HEK293 (cell line): ENCODE measurements around the gene KRTAP2-3.

Experiments
- CTCF ChIP-seq: fragments of 450-650 bp; formaldehyde crosslinking; IDR thresholded peaks from 2 replicates; pipeline ENCODE4 v1.5.1; 2016; ENCODE audit warnings: missing biosample characterization, missing genetic modification characterization
- KLF8 ChIP-seq: fragments of 450-650 bp; formaldehyde crosslinking; IDR thresholded peaks from 2 replicates; pipeline ENCODE4 v1.5.1; 2016; ENCODE audit warnings: missing biosample characterization, missing genetic modification characterization
- YY1 ChIP-seq: fragments of 450-650 bp; formaldehyde crosslinking; IDR thresholded peaks from 2 replicates; pipeline ENCODE4 v1.5.1; 2018; ENCODE audit warnings: missing biosample characterization, missing genetic modification characterization
- ZBTB21 ChIP-seq: fragments of 450-650 bp; formaldehyde crosslinking; IDR thresholded peaks from 2 replicates; pipeline ENCODE4 v1.5.1; 2017; ENCODE audit warnings: missing biosample characterization, missing genetic modification characterization
- ZNF19 ChIP-seq: fragments of 450-650 bp; formaldehyde crosslinking; IDR thresholded peaks from 2 replicates; pipeline ENCODE4; 2016; ENCODE audit warnings: missing biosample characterization, missing genetic modification characterization, low read depth
- ZNF274 ChIP-seq, 2 experiments: fragments of 200-500 bp in 1 of 2; fragments of 450-650 bp in 1 of 2; sonication (Bioruptor generic) in 1 of 2; formaldehyde crosslinking in 1 of 2; IDR thresholded peaks; 2 replicates each; pipeline versions ENCODE4 v1.5.1 to v1.6.1; 2014 to 2016; ENCODE audit warnings: borderline replicate concordance in 1 of 2, inconsistent platforms in 1 of 2, low read length in 1 of 2, missing biosample characterization in 1 of 2, missing genetic modification characterization in 1 of 2
- ZNF555 ChIP-seq: fragments of 450-650 bp; formaldehyde crosslinking; conservative IDR thresholded peaks from 2 replicates; pipeline ENCODE4 v1.5.1; 2017; ENCODE audit warnings: missing biosample characterization, mild to moderate bottlenecking, missing genetic modification characterization, inconsistent platforms
- ZNF626 ChIP-seq: fragments of 450-650 bp; sonication (Bioruptor Pico); formaldehyde crosslinking; IDR thresholded peaks from 2 replicates; pipeline ENCODE4 v1.5.1; 2018; ENCODE audit warnings: missing biosample characterization, missing genetic modification characterization, inconsistent platforms
- ZNF660 ChIP-seq: fragments of 450-650 bp; IDR thresholded peaks from 2 replicates; pipeline ENCODE4 v1.5.1; 2018; ENCODE audit warnings: missing biosample characterization, mild to moderate bottlenecking, missing genetic modification characterization
- ZNF76 ChIP-seq: fragments of 450-650 bp; formaldehyde crosslinking; IDR thresholded peaks from 2 replicates; pipeline ENCODE4; 2016; ENCODE audit warnings: low read depth, missing biosample characterization, missing genetic modification characterization, borderline replicate concordance
- ZNF830 ChIP-seq: fragments of 450-650 bp; IDR thresholded peaks from 2 replicates; pipeline ENCODE4 v1.5.0; 2018; ENCODE audit warnings: missing biosample characterization, missing genetic modification characterization, low read depth, mild to moderate bottlenecking, moderate library complexity
- TF ChIP-seq, protein P1 (sequence below): fragments of 450-650 bp; formaldehyde crosslinking; IDR thresholded peaks from 2 replicates; pipeline ENCODE4 v1.5.1; 2016; ENCODE audit warnings: missing biosample characterization, missing genetic modification characterization, borderline replicate concordance
- TF ChIP-seq, protein P2 (sequence below): fragments of 450-650 bp; formaldehyde crosslinking; IDR thresholded peaks from 2 replicates; pipeline ENCODE4 v1.5.1; 2016; ENCODE audit warnings: missing biosample characterization, missing genetic modification characterization
- TF ChIP-seq, protein P3 (sequence below): fragments of 450-650 bp; formaldehyde crosslinking; optimal IDR thresholded peaks from 2 replicates; pipeline ENCODE3; 2016; ENCODE audit warnings: missing biosample characterization, mild to moderate bottlenecking, missing genetic modification characterization

GRCh38 chr17:41061964-41062363 lies 2.0 kb upstream of the KRTAP2-3 start:
- TF ChIP-seq ZNF830 (tag by site-specific recombination): no peak
- TF ChIP-seq CTCF: no peak
- TF ChIP-seq ZBTB21: no peak
- no peak for TF ChIP-seq ZNF19 (tag by site-specific recombination)
- TF ChIP-seq, protein P1, sequence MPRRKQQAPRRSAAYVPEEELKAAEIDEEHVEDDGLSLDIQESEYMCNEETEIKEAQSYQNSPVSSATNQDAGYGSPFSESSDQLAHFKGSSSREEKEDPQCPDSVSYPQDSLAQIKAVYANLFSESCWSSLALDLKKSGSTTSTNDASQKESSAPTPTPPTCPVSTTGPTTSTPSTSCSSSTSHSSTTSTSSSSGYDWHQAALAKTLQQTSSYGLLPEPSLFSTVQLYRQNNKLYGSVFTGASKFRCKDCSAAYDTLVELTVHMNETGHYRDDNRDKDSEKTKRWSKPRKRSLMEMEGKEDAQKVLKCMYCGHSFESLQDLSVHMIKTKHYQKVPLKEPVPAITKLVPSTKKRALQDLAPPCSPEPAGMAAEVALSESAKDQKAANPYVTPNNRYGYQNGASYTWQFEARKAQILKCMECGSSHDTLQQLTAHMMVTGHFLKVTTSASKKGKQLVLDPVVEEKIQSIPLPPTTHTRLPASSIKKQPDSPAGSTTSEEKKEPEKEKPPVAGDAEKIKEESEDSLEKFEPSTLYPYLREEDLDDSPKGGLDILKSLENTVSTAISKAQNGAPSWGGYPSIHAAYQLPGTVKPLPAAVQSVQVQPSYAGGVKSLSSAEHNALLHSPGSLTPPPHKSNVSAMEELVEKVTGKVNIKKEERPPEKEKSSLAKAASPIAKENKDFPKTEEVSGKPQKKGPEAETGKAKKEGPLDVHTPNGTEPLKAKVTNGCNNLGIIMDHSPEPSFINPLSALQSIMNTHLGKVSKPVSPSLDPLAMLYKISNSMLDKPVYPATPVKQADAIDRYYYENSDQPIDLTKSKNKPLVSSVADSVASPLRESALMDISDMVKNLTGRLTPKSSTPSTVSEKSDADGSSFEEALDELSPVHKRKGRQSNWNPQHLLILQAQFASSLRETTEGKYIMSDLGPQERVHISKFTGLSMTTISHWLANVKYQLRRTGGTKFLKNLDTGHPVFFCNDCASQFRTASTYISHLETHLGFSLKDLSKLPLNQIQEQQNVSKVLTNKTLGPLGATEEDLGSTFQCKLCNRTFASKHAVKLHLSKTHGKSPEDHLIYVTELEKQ (tag by site-specific recombination): no peak
- TF ChIP-seq ZNF76 (tag by site-specific recombination): no peak
- TF ChIP-seq ZNF555: no peak
- TF ChIP-seq, protein P2, sequence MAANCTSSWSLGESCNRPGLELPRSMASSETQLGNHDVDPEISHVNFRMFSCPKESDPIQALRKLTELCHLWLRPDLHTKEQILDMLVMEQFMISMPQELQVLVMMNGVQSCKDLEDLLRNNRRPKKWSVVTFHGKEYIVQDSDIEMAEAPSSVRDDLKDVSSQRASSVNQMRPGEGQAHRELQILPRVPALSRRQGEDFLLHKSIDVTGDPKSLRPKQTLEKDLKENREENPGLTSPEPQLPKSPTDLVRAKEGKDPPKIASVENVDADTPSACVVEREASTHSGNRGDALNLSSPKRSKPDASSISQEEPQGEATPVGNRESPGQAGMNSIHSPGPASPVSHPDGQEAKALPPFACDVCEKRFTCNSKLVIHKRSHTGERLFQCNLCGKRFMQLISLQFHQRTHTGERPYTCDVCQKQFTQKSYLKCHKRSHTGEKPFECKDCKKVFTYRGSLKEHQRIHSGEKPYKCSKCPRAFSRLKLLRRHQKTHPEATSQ (tag by site-specific recombination): no peak
- TF ChIP-seq KLF8: no peak
- TF ChIP-seq, protein P3, sequence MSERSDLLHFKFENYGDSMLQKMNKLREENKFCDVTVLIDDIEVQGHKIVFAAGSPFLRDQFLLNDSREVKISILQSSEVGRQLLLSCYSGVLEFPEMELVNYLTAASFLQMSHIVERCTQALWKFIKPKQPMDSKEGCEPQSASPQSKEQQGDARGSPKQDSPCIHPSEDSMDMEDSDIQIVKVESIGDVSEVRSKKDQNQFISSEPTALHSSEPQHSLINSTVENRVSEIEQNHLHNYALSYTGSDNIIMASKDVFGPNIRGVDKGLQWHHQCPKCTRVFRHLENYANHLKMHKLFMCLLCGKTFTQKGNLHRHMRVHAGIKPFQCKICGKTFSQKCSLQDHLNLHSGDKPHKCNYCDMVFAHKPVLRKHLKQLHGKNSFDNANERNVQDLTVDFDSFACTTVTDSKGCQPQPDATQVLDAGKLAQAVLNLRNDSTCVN: no peak
- no peak for TF ChIP-seq YY1
- no peak for TF ChIP-seq ZNF660
- no peak for TF ChIP-seq ZNF274 (IDR thresholded peaks at IDR 0.05; ENCODE audit: low read length)
- TF ChIP-seq ZNF274 (tag by site-specific recombination; IDR thresholded peaks at IDR 0.05; ENCODE audit: borderline replicate concordance): no peak
- TF ChIP-seq ZNF626 (tag by site-specific recombination): no peak
